HG03439 (cell line): ENCODE measurements around the gene PTPRJ.
"Not testable (repeated sequence)": the region's sequence is repeated elsewhere in the genome, so short reads cannot be mapped to it uniquely, and the experiment has no call there.

Experiments
- ATAC-seq: cut with Tn5 transposase; IDR thresholded peaks from one replicate; pipeline ENCODE4 v1.9.1; 2021; ENCODE audit warnings: mild to moderate bottlenecking, moderate library complexity; ENCODE audit not compliant: unreplicated experiment

Gene PTPRJ

GRCh38 chr11:48108231-48109045, 128.1 kb downstream of the PTPRJ start:
- ATAC-seq: no peak

GRCh38 chr11:48109046-48109666, 128.8 kb downstream of the PTPRJ start:
- no peak for ATAC-seq

- ATAC-seq: no peak
Observed at GRCh38 chr11:48110509-48110766, 130.1 kb downstream of the PTPRJ start.

GRCh38 chr11:48111891-48112290, 131.5 kb downstream of the PTPRJ start:
- no peak for ATAC-seq

- no peak for ATAC-seq
Observed at GRCh38 chr11:48114740-48115139, 134.4 kb downstream of the PTPRJ start.

GRCh38 chr11:48116437-48117228, 136.3 kb downstream of the PTPRJ start:
- ATAC-seq: no peak

GRCh38 chr11:48122246-48122645, 141.9 kb downstream of the PTPRJ start:
- ATAC-seq: no peak

GRCh38 chr11:48122656-48123055, 142.3 kb downstream of the PTPRJ start:
- ATAC-seq: no peak

- no peak for ATAC-seq
Observed at GRCh38 chr11:48123254-48123875, 143.0 kb downstream of the PTPRJ start.

GRCh38 chr11:48123934-48124755, 143.8 kb downstream of the PTPRJ start:
- no peak for ATAC-seq

- no peak for ATAC-seq
Observed at GRCh38 chr11:48124880-48125279, 144.5 kb downstream of the PTPRJ start.

GRCh38 chr11:48125866-48126265, 145.5 kb downstream of the PTPRJ start:
- ATAC-seq: no peak

GRCh38 chr11:48127521-48128183, 147.3 kb downstream of the PTPRJ start:
- no peak for ATAC-seq

- no peak for ATAC-seq
Observed at GRCh38 chr11:48129697-48130395, 149.5 kb downstream of the PTPRJ start.

GRCh38 chr11:48134221-48134922, 154.0 kb downstream of the PTPRJ start:
- ATAC-seq: no peak

GRCh38 chr11:48138222-48138621, 157.9 kb downstream of the PTPRJ start:
- no peak for ATAC-seq

- not testable (repeated sequence) for ATAC-seq
Observed at GRCh38 chr11:48139896-48140295, 159.5 kb downstream of the PTPRJ start.

- ATAC-seq: no peak
Observed at GRCh38 chr11:48141475-48142122, 161.2 kb downstream of the PTPRJ start.
